CD4-positive, alpha-beta T cell treated with Interleukin-4 for 1 hour (primary cell): ENCODE data around the gene SOD3.

ENCODE experiments used
- DNase-seq, 2 donors: peaks; one replicate each; pipeline ENCODE4 v3.0.0-alpha.2; 2020 to 2022

SOD3 gene

GRCh38 chr4:24794916-24795665, at the start of gene SOD3:
Gene SOD3, plus strand, starts transcription at chr4:24795573. Its CDS starts 3,949 bp downstream, at chr4:24799522.
- DNase-seq, result no peak

GRCh38 chr4:24747234-24747975, 48.0 kb upstream of the SOD3 start:
- no peak for DNase-seq

- DNase-seq, result no peak
These were observed 47.4 kb upstream of the SOD3 start for GRCh38 chr4:24748023-24748422.

- no peak for DNase-seq
These were observed 46.5 kb upstream of the SOD3 start for GRCh38 chr4:24748758-24749350.

- no peak for DNase-seq
These were observed 45.3 kb upstream of the SOD3 start for GRCh38 chr4:24750106-24750505.

DNA sequence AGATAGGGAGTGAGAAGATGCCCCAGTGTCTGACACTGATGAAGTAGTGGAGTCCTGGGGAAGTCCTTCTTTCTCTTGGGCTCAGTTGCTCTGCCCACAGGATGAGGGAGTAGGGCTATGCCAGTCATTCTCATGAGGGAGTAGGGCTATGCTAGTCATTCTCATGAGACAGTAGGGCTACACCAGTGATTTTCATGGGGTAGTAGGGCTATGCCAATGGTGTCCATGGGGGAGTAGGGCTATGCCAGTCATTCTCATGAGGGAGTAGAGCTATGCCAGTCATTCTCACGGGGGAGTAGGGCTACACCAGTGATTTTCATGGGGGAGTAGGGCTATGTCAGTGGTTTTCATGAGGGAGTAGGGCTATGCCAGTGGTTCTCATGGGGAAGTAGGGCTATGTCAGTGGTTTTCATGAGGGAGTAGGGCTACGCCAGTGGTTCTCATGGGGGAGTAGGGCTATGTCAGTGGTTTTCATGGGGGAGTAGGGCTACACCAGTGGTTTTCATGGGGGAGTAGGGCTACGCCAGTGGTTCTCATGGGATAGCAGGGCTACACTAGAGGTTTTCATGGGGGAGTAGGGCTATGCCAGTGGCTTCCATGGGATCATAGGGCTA, 43.3 kb upstream of the SOD3 start:
- no peak for DNase-seq

DNA sequence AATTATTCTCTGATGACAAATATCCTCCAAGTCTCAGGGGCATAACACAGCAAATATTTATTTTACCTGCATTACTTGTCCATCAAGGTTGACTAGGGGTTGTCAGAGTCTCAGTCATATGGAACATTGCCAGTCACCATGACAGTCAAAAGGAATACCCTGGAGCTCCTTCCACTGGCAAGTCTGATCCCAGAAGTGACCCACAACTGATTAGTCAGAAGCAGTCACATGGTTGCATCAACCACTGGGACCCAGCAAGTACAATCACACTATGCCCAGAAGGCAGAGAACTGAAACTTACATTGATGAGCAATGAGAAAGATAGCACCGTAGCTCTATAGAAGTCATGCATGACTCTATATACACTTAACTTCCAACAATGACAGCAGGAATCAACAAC, 41.9 kb upstream of the SOD3 start:
- no peak for DNase-seq

- no peak for DNase-seq
These were observed 40.8 kb upstream of the SOD3 start for GRCh38 chr4:24754571-24754970.

- DNase-seq, result no peak
These were observed 31.6 kb upstream of the SOD3 start for GRCh38 chr4:24763631-24764297.

- DNase-seq, result no peak
These were observed 31.0 kb upstream of the SOD3 start for GRCh38 chr4:24764345-24764744.

- DNase-seq, result no peak
These were observed 29.9 kb upstream of the SOD3 start for GRCh38 chr4:24765376-24765988.

GRCh38 chr4:24768006-24768405, 27.4 kb upstream of the SOD3 start:
- DNase-seq, result no peak

DNA sequence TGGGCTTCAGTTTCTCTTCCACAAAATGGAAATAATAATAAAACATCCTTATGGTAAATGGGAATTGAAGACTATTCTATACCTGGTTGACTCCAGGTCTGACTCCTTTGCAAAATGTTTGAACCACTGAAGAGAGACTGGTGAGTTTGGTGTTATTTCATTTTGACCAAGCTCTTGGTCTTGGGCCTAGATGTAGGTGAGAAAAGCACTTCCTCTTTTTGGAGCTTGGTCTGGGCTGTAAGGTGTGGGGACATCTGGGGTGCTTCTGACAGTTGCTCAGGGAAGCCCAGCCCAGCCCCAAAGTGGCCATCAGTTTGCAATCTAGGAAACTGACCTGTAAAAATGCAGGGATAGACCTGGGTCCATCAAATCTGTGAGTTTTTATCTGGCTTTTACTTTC, 26.8 kb upstream of the SOD3 start:
- no peak for DNase-seq

DNA sequence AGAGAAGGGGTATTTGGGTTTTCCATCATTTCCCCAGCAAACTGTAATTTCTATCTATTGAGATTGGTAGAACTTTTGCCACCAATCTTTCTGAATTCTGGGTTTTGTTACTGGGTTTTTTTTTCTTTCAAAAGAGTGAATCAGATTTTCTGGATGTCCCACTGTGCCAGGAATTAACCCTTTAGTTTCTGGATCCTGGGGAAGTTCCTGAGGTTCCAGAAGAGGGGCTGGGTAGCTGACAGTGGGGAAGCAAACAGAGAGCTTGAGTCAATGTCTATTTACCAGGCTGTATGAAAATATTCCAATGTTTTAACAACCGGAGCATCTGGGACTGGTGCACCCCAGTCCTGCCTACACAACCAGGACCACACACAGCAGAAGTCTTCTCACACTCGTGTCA, 25.8 kb upstream of the SOD3 start:
- no peak for DNase-seq

DNA sequence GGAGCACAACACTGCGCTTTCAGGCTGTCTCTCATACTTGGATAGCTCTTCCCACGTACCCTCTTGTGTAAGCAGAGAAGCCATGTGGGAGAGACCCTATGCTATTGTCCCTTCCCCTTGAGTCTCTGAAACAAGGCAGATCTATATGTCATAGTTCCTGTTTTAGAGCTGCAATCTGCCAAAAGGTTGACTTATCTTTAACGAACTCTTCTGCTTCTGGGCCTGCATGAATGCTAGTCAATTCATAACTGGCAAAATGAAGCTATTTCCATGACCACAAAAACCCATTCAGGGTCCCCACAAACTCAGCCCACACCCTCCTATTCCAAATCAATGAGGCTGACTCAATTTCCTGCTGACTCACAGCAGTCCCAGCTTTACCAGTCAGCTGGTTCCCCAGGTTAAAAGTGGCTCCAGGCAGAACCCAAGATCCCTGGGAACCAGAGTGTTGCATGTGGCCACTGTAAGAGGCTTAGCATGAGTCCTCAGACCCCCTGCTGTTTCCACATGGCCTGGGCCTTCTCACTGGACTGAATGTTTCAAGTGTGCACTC, 25.3 kb upstream of the SOD3 start:
- DNase-seq, result no peak

GRCh38 chr4:24770667-24771066, 24.7 kb upstream of the SOD3 start:
- no peak for DNase-seq

GRCh38 chr4:24771241-24771640, 24.1 kb upstream of the SOD3 start:
- DNase-seq, result no peak

DNA sequence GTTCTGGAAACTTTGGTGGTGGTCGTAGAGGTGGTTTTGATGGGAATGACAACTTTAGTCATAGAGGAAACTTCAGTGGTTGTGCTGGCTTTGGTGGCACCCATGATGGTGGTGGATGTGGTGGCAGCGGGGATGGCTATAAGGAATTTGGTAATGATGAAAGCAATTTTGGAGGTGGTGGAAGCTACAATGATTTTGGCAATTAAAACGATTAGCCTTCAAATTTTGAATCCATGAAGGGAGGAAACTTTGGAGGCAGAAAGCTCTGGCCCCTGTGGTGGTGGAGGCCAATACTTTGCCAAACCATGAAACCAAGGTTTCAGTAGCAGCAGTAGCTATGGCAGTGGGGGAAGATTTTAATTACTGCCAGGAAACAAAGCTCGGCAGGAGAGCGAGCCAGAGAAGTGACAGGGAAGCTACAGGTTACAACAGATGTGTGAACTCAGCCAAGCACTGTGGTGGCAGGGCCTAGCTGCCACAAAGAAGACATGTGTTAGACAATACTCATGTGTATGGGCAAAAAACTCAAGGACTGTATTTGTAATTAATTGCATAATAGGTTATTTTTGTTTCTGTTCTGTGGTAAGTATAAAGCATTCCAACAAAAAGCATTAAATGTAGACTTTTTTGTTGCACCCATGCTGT, 23.2 kb upstream of the SOD3 start:
- DNase-seq, result no peak

GRCh38 chr4:24772952-24773351, 22.4 kb upstream of the SOD3 start:
- no peak for DNase-seq

DNA sequence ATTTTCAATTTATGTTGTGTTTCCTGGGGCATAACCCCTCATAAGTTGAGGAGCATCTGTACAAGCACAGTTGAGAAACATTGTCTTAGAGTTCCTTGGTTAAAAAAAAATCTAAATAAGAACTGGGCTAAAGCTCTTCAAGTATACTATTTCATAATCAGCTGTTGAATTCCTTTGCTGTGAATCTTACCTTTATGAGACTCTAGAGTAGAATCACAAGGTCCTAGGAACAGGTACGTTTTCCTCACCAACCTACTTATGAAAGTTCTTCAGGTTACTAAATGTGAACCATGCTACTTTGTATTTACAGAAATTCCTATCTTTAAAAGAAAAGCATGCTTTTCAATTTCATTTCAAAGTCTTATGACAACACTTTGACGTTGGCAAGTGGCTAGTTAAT, 20.9 kb upstream of the SOD3 start:
- no peak for DNase-seq

GRCh38 chr4:24775032-24775605, 20.3 kb upstream of the SOD3 start:
- no peak for DNase-seq
